GM18498 (cell line): ENCODE measurements around the gene PCGF2.
A peak's percentile ranks its signal among the peaks of the same experiment; 100 is the strongest.
"Not testable (repeated sequence)": the region's sequence is repeated elsewhere in the genome, so short reads cannot be mapped to it uniquely, and the experiment has no call there.

Experiments
- ATAC-seq: cut with Tn5 transposase; IDR thresholded peaks from one replicate; pipeline ENCODE4 v1.9.1; 2021; ENCODE audit warnings: mild to moderate bottlenecking, moderate library complexity; ENCODE audit not compliant: unreplicated experiment

PCGF2 gene

GRCh38 chr17:38748149-38748891, at the start of gene PCGF2:
TSS of gene PCGF2 (minus strand) at chr17:38748336. CDS start at chr17:38740402, 7,934 bp downstream.
- ATAC-seq, result no peak

DNA sequence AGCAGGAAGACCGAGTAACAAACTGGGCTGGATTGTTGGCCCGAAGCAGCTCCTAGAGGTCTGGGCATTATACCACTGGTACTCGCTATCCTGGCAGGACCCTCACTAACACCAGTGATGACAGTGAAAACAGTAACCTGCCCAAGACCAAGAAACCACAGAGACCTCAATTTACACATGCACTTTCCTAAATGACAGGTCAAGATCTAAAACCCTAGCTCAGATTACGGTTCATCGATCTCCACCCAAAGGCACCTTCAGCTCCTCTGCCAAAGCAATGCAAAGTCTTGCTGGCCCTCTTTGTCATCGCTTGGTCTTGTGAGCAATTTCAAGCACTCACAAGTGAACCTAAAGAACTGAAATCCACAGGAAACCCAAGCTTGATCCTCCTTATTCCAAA, 49.7 kb upstream of the PCGF2 start:
- no peak for ATAC-seq

DNA sequence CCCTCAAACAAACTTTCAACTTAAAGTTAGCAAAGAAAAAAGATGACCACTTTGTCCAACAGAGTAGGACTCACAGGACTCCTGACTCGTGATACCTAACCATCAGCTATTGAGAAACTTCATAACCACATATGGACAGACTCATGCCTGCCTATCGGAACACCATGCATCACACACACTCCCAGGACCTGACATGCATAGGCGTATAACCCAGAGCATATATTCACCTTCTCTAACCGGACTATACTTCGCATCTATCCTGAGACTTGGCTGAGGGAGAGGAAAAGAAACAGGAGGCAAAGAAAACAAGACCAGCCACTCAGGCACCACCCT, 49.0 kb upstream of the PCGF2 start:
- ATAC-seq, result no peak

DNA sequence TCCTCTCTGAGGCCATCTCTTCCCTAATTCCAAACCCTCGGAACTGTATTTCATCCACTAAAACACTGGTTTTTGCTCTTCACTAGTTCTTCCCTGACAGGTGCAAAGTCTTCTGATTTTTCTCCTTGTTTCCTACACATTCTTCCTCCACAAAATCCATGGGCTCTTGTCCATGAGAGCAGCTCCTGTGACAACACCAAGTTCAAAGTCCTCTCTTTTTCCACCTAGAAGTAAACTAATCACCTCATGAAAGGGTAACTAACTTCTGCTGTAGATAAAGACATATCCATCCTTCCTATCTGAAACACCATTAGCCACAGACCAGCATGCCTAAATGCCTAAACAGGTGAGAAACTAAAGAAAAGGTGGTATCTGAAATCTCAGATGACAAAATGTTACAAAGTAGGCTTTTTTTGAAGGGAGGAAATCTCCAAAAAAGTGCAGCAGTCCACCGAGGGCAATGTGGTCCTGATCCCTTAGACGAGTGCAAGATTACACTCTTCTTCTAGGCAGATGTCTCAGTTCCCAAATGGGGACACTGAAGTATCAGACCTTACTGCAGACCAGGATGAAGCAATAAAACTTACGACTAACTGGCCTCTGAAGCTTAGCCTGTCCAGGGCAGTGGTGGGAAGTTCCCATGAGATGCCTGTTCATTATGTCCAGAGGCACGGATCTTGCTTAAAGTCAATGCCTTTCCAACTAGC, 48.5 kb upstream of the PCGF2 start:
- ATAC-seq, result no peak

- ATAC-seq, result no peak
These were observed 46.1 kb upstream of the PCGF2 start for GRCh38 chr17:38794221-38794620.

DNA sequence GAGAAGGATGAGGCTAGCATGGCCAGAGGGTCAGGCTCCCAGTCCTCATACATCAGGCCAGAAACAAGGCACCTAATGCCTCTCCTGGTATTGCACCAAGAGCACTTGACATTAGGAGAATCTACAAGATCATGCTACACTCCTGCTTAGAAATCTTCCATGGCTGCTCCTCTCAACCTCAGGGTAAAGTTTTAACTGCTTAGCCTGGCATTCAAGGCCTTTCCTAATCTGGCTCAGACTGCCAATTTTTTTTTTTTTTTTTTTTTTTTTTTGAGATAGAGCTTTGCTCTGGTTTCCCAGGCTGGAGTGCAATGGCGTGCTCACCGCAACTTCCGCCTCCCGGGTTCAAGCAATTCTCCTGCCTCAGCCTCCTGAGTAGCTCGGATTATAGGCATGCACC, 43.0 kb upstream of the PCGF2 start:
- ATAC-seq, result no peak

- ATAC-seq, result not testable (repeated sequence)
These were observed 42.1 kb upstream of the PCGF2 start for GRCh38 chr17:38790148-38790707.

DNA sequence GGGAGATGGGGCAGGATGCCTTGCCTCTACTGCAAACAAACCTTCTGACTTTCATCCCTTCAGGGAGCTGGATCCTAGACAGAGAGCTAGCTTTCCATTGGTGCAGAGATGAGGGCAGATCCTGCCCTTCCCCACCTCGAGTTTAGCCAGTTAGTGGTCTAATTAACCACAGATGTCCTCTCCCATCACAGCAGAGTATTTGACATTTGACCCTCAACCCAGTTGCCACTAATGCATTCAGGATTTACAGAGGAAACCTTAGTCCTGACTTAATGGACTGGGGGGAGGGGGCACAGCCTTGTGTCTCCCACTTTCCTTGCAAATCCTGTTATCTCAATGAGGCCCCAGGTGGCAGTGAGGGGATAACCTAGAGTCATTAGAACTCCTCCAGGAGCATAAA, 41.0 kb upstream of the PCGF2 start:
- ATAC-seq, result no peak

DNA sequence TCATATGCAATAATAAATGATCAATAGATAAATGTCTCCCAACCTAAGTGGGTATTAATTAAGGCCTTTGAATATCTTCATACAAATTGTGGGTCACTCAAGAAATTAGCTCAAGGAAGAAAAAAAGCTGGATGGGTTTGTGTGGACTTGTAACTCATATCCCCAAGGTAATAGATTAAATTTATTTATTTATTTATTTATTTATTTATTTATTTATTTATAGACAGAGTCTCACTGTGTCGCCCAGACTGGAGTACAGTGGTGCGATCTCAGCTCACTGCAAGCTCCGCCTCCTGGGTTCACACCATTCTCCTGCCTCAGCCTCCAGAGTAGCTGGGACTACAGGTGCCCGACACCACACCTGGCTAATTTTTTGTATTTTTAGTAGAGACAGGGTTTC, 39.9 kb upstream of the PCGF2 start:
- not testable (repeated sequence) for ATAC-seq

- no peak for ATAC-seq
These were observed 38.2 kb upstream of the PCGF2 start for GRCh38 chr17:38786372-38786771.

GRCh38 chr17:38783227-38783626, 35.1 kb upstream of the PCGF2 start:
- no peak for ATAC-seq

DNA sequence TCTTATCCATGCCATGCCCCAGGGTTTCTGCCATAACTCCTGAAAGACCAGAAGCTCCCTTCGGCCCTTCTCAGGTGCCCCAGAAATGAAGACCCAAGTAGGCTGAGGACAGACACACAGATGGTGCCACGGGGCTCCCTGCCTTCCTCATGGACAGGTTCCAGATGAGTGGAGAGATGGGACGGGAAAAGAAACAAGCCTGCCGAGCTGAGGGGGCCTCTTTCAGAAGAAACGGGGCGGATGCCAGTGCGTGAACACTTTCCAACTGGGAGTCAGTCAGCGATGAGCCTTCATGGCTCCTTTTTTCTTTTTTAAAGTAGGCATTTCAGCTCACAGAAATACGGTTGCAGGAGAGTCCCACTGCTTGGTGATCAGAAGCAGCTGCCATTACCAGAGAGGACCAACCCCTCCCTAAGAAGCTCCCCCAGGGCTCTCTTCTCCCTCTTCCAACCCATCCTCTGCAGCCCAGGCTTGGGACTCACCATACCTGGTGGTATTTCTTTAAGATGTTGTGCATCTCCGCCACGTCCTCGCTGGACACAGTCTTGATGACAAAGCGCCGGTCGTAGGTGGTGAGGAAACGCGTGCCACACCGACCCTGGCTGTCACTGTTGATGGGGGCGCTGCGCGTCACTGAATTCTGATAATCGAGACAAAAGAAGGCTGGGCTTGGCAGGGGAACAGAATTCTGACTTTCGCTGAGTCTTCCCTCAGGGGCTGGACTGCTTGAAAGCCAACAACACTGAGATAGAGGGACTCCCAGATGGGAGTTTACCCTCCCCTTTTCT, 32.0 kb upstream of the PCGF2 start:
- ATAC-seq, result no peak

DNA sequence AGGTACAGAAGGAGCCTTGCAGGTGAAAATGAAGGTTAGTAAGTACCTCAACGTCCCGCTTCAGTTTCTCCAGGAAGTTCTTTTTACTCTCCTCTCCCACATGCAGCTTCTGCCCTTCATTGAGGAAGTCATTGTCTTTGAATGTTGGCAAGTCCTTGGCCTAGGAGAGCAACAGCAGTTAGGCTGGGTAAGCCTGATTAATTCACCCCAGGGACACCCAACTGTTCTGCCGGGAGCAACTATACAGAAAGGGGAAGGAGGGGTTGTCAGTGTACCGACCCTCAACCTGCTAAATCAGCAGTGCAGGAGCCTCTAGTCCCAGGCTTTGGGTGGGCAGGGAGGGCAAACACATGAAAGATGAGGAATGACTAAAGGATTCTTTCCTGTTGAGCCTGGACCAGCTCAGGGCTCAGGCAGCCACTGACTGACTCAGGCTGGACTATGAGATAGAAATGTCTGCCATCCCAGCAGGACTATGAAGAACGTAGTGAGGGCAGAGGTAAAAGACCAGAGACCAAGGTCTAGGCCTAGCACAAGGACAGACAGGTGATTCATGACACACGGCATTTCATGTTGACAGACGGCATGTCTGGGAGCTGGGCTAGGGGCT, 29.6 kb upstream of the PCGF2 start:
- ATAC-seq, result no peak

GRCh38 chr17:38773258-38773657, 25.1 kb upstream of the PCGF2 start:
- no peak for ATAC-seq

DNA sequence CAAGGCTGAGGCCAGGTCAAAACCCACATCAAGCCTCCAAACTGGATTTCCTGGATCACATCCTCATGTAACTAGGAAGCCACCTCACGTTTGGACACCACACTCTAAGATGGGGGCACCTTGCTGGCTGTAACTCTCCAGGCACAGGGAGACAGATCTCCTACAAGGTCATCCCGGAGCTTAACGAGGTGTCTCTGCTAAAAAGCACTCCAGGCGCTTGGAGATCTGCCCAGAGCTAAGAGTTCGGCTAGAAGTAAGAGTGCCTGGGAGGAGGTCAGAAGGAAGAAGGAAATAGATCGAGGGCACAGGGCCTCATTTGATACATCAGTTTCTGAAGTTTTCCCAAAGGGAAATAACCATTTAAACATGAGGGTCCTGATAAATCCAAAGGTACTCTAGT, 20.3 kb upstream of the PCGF2 start:
- ATAC-seq, result no peak

DNA sequence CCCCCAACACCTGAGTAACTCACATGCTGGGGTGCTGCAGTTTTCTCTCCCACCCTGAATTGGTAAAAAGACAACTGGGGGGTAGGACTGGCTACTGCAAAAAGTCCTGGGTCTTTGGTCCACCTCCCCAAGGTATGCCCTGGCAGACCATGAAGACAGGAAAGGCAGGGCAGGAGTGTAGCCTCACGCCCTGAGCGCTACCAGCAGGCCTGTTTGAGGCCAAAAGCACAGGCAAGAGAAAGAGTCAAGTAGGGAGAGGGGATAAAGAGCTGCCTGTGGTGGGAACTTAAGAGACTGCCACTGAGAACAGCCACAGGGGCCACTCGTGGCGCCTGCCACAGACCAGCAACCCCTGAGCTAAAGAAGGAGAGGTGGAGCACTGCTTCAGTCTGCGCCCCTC, 18.2 kb upstream of the PCGF2 start:
- no peak for ATAC-seq

GRCh38 chr17:38762231-38762630, 14.1 kb upstream of the PCGF2 start:
- ATAC-seq, result no peak

- no peak for ATAC-seq
These were observed 13.5 kb upstream of the PCGF2 start for GRCh38 chr17:38761612-38762011.

- ATAC-seq, result no peak
These were observed 5.0 kb upstream of the PCGF2 start for GRCh38 chr17:38753071-38753506.

DNA sequence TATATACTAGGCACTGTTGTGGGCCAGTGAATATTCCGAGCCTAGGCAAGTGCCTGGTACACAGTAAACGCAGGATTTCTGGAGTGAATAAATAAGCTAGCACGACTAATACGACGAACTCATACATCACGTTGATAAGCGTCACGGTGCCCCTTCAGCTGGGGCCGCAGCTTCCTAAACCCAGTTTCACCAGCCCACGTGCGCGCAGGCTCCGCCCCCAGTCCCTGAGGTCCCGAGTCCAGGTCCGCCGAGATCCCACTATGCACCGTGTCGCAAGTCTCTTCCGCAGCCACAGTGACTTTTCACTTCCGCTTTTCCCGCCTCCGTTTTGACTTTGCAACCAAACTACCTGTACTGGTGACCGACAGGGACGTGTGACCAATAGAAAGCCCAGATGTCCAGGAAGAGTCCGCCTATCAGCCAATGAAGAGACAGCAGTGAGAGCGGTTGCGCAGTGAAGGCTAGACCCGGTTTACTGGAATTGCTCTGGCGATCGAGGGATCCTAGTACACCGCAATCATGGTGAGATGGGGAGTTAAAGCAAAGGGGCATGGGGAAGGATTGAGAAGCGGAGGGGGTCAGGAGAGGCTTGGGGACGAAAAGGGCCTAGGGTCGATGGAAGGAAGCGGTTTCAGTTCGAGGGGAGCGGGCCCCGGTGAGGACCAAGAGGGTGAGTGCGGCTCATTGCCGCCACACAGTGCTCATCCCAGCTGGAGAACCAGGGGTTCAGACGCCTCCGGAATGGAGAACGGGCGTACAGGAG, 4.4 kb upstream of the PCGF2 start, which contains the start of gene PSMB3:
PSMB3 (plus strand) TSS at position 434 of the 763 bp plus-strand sequence; CDS start at position 520, 86 bp downstream.
- ATAC-seq, result peak; percentile 84
